Esophagus (tissue), 2 donors: Measurements from ENCODE around the gene PODN. TPM values are rescaled to one million over a fixed set of nuclear protein-coding genes. Genes with fewer than 3 reads are reported as not detected.

Experiments
- H3K27ac ChIP-seq, 2 donors: one replicate each; pipeline ENCODE4 v1.5.1; 2013; ENCODE audit warnings: low read depth in 2 of 2, mild to moderate bottlenecking in 2 of 2, inconsistent platforms in 1 of 2, low read length in 1 of 2, moderate library complexity in 1 of 2
- H3K27me3 ChIP-seq, 2 donors: one replicate each; pipeline ENCODE4 v1.6.1; 2013; ENCODE audit warnings: low read length in 2 of 2, control low read depth in 1 of 2, mild to moderate bottlenecking in 1 of 2; ENCODE audit not compliant: insufficient read depth in 2 of 2, control insufficient read depth in 1 of 2
- H3K36me3 ChIP-seq, 2 donors: one replicate each; pipeline ENCODE4 v1.6.1; 2013; ENCODE audit warnings: low read length in 1 of 2; ENCODE audit not compliant: control insufficient read depth in 2 of 2, insufficient read depth in 2 of 2
- H3K4me1 ChIP-seq, 2 donors: one replicate each; pipeline ENCODE4 v1.6.1; 2013; ENCODE audit warnings: low read length in 1 of 2; ENCODE audit not compliant: control insufficient read depth in 2 of 2, insufficient read depth in 2 of 2
- H3K4me3 ChIP-seq, 2 donors: one replicate each; pipeline ENCODE4 v1.5.1; 2013; ENCODE audit warnings: low read length in 2 of 2, mild to moderate bottlenecking in 2 of 2, low read depth in 1 of 2, moderate library complexity in 1 of 2
- H3K9me3 ChIP-seq, 2 donors: one replicate each; pipeline ENCODE4 v1.6.1; 2013; ENCODE audit warnings: mild to moderate bottlenecking in 2 of 2, low read depth in 1 of 2, low read length in 1 of 2, moderate library complexity in 1 of 2; ENCODE audit not compliant: control insufficient read depth in 2 of 2, insufficient read depth in 1 of 2
- WGBS, 2 donors: extraction: QIAGEN DNeasy Blood & Tissue Kit; methylation state at CpG; one replicate each; pipeline ENCODE4 v1.1.7; 2013; 5-methylcytosine and 5-hydroxymethylcytosine counted together
- polyA plus RNA-seq, 2 donors: library from polyadenylated mRNA; stranded (reverse); fragments of 200-250 nt; gene quantifications; one replicate each; pipeline ENCODE4 v1.2.3, GENCODE V29; 2013
- donor health status: healthy with polysubstance abuse.
- donor health status: Bipolar disorder and iron deficiency.

PODN gene
- polyA plus RNA-seq, 2 donors: 5.0 to 8.3 TPM

DNA sequence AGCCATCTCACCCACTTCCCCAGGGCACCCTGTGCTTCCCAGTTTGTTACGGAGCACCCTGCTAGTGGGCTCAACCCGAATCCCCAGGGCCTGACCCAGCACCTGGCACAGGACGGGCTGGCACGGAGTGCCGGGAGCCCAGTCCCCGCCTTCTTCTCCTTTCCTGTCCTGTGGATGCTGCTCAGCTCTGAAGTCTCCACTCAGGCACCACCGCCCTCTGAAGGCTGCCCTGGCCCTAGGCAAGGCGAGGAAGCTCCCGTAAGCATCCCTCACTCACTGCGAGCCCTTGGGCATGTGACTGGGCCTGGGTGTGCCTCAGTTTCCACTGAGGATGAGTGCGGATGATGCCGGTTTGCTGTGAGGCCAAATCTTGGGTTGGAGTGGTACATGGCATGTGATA, 58.6 kb downstream of the PODN start:
- H3K36me3 ChIP-seq: no peaks in the 10 kb centered on the region
- H3K9me3 ChIP-seq: no peaks in the 10 kb centered on the region
- H3K4me1 ChIP-seq: peaks cover 0 to 9% of the 10 kb centered on the region in 2 donors
- no peak overlapping the region for H3K27ac ChIP-seq
- no peak overlapping the region for H3K4me3 ChIP-seq
- H3K27me3 ChIP-seq: no peaks in the 10 kb centered on the region
- 75 to 76% methylated on average over 12 of the region's 12 CpGs for WGBS, 2 donors

DNA sequence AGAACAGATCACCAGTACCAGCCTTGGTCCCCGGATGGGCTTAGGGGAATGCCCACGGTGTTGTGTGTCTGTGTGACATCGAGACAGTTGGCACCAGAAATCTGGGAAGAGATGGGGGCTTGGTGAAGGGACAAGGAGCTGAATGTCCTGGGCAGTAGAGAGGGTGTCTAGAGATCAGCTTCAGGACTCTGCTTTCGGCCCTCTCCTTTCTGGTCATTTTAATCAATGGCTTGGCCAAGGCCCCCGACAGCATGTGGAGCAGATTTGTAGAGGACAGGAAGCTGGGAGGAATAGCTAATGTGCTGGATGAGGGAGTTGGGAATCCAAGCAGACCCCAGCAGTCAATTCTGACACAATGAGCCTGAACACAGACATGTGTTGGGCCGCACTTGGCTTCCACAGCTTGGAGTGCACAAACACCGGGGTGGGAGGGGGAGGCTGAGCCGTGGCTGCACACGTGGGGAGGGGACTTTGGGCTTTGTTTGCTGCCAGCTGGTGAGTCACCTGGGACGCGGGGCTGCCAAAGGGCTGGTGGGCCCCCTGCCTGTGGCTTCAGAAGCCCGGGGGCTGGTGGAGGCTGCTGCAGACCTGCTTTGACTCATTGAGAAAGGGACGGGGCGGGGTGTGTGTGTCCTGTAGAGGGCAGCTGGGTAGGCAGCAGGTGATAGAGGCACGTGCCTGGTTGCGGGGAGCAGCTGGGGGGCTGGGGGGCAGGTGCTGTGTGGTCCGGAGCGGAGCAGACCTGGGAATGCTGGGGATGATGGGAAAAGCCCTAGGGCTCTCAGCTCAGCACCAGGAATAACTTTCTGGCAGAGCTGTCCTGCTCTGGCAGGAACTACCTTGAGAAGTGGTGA, 59.5 kb downstream of the PODN start:
- H3K27ac ChIP-seq: no peak overlapping the region
- 45 to 46% methylated on average over 17 to 18 of the region's 18 CpGs for WGBS, 2 donors
- H3K9me3 ChIP-seq: no peaks in the 10 kb centered on the region
- no peak overlapping the region for H3K4me3 ChIP-seq
- H3K27me3 ChIP-seq: no peaks in the 10 kb centered on the region
- H3K36me3 ChIP-seq: no peaks in the 10 kb centered on the region
- H3K4me1 ChIP-seq: peaks cover 0 to 7% of the 10 kb centered on the region in 2 donors

DNA sequence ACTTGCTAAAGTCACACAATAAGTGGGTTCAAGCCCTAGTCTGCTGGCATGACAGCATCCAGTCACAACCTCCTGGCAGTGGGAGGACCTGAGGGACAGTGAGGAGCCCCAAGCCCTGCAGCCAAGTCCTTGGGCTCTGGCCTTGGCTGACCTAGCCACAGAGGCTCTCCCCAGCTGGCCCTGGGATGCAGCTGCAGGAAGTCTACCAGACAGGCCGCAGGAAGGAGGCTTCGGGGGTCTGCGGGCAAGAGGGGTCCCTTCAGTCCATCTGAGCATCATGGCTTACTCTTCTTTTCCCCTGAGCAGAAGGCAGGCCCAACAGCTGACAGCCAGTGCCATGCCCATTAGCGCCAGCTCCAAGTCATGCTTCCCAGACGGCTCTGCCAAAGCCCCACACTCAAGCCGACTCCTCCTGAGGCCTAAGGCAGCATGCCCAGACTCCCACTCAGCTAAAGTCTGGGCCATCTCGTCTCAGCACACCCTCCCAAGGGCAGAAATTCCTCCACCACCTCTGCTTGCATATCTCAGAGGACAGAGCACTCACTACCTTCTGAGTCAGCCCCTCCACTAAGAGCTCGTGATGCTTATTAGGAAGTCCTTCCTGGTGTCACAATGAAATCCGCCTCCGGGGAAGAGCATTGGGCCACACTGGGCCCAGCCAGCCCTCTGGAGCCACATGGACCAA, 60.3 kb downstream of the PODN start:
- Histone ChIP-seq H3K4me1 (peaks cover 0 to 7% of the 10 kb centered on the region in 2 donors), H3K4me3 (no peak overlapping the region), H3K36me3 (no peaks in the 10 kb centered on the region), H3K9me3 (no peaks in the 10 kb centered on the region), H3K27me3 (no peaks in the 10 kb centered on the region), H3K27ac (no peak overlapping the region)
- WGBS, 2 donors: 64 to 67% methylated on average over 10 of the region's 10 CpGs

DNA sequence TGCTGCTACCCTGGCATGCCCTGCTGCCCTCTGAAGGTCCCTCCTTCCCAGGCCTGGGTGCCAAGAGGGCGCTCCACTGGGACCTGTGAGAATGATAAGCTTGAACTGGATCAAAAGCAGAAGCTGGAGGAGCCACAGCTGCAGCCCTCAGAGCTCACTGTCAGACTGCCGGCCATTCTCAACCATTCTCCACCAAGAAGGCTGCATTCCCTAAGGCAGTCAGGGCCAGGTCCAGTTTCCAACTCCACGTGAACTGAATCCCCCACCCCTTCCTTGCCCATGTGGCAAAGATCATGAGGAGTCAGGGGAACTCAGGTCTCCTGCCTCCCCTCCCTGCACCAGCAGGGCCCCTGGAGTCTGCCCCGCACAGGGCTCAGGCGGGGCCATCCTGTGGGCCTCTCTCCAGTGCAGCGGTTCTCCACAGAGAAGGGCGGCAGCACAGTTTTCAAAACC, 61.0 kb downstream of the PODN start:
- Histone ChIP-seq H3K27ac (peak overlapping the region; percentile 6 to 51), H3K4me1 (peaks cover 0 to 7% of the 10 kb centered on the region in 2 donors)
- 71 to 74% methylated on average over 7 of the region's 7 CpGs for WGBS, 2 donors

DNA sequence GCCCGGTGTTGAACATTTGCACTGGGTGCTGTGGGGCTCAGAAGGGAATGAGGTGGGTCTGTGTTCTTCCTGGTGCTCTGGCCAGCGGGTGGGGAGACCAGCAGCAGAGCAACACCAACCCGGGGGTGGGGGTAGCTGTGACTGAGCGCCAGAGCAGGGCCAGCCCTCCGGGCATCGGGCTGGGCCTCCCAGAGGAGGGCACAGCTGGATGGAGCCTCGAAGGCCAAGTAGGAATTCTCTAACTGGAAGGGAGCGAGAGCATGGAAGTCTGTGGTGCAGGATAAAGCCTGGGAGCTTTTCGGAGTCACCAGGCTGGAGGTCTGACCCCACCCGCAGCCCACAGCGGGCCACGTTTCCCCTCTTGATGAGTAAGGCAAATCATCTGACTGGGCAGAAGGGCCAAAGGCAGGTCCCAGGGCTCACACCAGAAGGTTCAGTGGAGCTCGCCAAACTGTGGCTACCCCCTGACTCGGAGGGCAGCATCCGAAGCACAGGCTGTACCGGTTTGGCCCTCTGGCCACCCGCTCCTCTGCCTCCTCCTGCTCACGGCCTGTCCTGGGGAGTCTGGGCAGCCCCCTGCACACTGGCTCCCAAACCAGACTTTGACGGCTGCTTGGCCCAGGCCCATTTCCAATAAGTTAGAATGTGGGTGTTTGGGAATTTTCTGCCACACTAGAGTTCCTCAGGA, 61.6 kb downstream of the PODN start:
- H3K4me3 ChIP-seq: no peak overlapping the region
- H3K27me3 ChIP-seq: no peaks in the 10 kb centered on the region
- no peaks in the 10 kb centered on the region for H3K36me3 ChIP-seq
- 70 to 80% methylated on average over 19 of the region's 19 CpGs for WGBS, 2 donors
- no peaks in the 10 kb centered on the region for H3K9me3 ChIP-seq
- H3K4me1 ChIP-seq: peaks cover 0 to 7% of the 10 kb centered on the region in 2 donors
- H3K27ac ChIP-seq: peak overlapping the region; percentile 20 to 51

More for the DNA sequence above, 61.0 kb downstream of the PODN start:
- H3K36me3 ChIP-seq: no peaks in the 10 kb centered on the region
- no peaks in the 10 kb centered on the region for H3K27me3 ChIP-seq
- H3K4me3 ChIP-seq: no peak overlapping the region
- H3K9me3 ChIP-seq: no peaks in the 10 kb centered on the region

DNA sequence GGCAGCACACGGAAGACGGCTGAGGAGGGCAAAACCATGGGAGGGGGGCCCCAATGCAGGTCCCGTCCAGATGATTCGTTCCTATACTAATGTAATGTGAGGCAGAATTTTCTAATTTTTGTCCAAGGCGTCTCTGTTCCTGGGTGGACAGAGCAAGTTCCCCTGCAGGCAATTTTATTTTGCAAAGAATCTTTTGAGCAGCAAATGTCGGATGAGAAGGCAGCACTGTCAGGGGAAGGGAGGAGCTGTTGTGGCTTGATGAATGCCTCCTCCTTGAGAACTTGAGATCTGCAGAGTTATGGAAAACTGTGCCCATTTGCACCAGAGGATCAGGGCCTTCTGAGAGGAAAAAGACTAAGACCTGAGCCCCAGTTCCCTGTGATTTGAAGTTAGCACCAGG, 63.1 kb downstream of the PODN start:
- H3K4me1 ChIP-seq: peaks cover 0 to 7% of the 10 kb centered on the region in 2 donors
- no peak overlapping the region for H3K4me3 ChIP-seq
- WGBS, 2 donors: 66 to 80% methylated on average over 6 of the region's 6 CpGs
- H3K27ac ChIP-seq: no peak overlapping the region
- no peaks in the 10 kb centered on the region for H3K36me3 ChIP-seq
- H3K27me3 ChIP-seq: no peaks in the 10 kb centered on the region
- H3K9me3 ChIP-seq: no peaks in the 10 kb centered on the region

DNA sequence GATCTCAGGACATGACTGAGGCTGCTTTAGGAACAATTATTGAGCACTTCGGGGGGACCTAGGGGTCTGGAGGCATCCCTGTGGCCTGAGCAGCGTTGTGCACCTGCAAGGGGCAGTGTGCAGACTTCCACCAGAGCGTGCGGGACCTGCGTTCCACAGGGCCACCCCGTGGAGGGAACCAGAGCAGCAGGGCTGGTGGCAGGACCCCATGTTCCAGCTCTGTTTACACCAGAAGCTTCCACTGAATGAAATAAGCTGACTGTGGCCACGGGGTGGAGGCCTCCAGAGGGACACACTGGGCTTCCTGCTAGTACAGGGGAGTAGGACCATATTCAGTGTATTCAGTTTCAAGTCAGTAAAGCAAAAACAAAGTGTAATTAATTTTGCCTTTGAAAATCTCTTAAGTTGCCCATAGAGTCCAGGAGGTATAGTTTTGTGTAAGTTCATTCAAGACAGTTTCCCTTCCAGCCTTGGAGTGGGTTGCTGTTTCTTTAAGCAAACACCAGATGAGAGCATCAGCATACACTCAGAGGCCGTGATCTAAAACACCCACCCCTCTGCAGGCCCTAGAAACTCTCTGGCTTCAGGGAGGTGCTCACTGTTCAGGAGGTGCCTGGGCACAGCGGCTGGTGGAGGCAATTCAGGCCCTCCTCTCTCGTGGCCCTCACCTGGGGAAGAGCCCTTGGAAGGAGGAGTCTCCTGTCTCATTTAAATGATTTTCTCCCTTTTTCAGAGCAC, 63.8 kb downstream of the PODN start:
- 74 to 76% methylated on average over 10 of the region's 10 CpGs for WGBS, 2 donors
- Histone ChIP-seq H3K27ac (no peak overlapping the region), H3K4me1 (peaks cover 0 to 7% of the 10 kb centered on the region in 2 donors)

DNA sequence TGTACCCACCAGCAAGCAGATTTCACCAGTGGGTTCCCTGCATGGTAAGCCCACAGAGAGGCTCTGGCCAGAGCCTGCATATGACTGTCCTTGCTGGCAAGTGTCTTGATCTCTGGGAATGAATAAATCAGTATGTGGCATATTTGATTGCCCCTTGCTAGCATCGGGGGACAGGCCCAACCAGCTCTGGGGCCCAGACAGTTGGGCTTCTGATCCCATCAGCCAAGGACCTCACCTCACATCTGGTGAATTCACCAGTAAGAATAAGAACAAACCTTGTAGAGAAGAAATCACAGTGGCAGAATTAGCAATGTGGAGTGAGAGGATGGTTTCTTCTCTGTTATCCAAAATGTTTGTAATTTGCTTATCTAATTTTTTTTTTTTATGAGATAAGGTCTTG, 64.5 kb downstream of the PODN start:
- Histone ChIP-seq H3K4me1 (peaks cover 0 to 7% of the 10 kb centered on the region in 2 donors), H3K36me3 (no peaks in the 10 kb centered on the region), H3K9me3 (no peaks in the 10 kb centered on the region), H3K4me3 (no peak overlapping the region), H3K27ac (no peak overlapping the region), H3K27me3 (no peaks in the 10 kb centered on the region)
- 66 to 80% methylated on average over 1 of the region's 1 CpG for WGBS, 2 donors

More for the DNA sequence above, 63.8 kb downstream of the PODN start:
- Histone ChIP-seq H3K27me3 (no peaks in the 10 kb centered on the region), H3K36me3 (no peaks in the 10 kb centered on the region), H3K4me3 (no peak overlapping the region), H3K9me3 (no peaks in the 10 kb centered on the region)

DNA sequence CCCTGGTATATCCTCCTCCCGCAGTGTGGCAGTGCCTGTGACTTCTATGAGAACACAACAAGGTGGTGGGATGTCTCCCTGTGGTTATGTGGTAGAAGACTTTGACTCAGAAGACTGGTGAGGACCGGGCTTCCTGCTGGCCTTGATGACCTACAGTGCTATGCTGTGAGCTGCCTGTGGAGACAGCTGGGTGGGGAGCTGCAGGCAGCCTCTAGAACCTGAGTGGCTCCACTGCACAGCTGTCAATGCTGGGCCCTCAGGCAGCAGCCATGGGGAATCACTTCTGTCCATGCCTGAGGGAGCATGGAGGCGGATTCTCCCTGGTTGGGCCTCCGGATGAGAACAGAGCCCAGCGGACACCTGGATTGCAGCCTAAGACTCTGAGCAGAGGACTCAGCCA, 65.5 kb downstream of the PODN start:
- 83 to 86% methylated on average over 5 of the region's 5 CpGs for whole genome bisulfite sequencing, 2 donors
- Histone ChIP-seq H3K9me3 (no peaks in the 10 kb centered on the region), H3K27ac (no peak overlapping the region), H3K27me3 (no peaks in the 10 kb centered on the region), H3K4me1 (peaks cover 0 to 7% of the 10 kb centered on the region in 2 donors), H3K36me3 (no peaks in the 10 kb centered on the region), H3K4me3 (no peak overlapping the region)
